Activated CD4-positive, alpha-beta T cell treated with anti-CD3 and anti-CD28 coated beads, Interleukin-2, amount 50 U/mL, for 4 hours (primary cell): ENCODE data around the gene ZEB2.

Source experiments
- DNase-seq, 2 experiments: peaks; one replicate each; pipeline ENCODE4 v3.0.0-alpha.2; 2020

The ZEB2 gene

DNA sequence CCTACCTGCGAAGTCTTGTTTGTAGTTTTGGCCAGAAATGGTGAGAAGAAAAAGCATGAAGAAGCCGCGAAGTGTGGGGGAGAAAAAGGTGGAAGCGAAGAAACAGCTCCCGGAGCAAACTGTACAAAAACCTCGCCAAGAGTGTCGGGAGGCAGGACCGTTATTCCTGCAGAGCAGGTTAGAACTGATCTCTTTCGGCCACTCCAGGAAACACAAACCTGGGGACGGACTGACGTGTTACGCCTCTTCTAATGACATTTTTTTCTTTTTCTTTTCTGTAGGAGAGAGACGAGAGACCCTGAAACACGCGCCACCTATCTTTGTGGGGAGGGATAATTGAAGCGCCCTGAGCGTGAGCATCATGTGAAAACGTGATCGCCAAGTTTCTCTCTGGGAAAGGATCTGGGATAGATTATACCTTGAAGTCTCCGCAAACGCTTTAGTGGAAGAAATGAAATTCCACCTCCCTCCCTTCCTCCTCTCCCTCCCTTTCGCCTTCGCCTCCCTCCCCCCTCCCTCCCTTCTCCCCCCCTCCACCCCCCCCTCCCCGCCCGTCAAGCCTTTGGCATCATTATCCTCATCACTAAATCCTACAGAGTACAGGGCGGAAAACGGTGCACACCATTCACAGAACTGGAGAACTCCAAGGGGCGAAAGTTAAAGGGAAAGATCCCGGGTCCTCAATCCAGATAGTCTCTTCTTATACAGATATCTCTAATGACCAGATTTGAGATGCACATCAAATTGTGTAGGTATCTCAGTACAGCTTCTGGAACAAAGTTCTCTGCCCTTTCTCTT is at the start of gene ZEB2:
Gene ZEB2 (minus strand): TSS at position 186 of the 798 bp plus-strand sequence. CDS start 2,769 bp downstream, outside the sequence.
- no peak for DNase-seq

DNA sequence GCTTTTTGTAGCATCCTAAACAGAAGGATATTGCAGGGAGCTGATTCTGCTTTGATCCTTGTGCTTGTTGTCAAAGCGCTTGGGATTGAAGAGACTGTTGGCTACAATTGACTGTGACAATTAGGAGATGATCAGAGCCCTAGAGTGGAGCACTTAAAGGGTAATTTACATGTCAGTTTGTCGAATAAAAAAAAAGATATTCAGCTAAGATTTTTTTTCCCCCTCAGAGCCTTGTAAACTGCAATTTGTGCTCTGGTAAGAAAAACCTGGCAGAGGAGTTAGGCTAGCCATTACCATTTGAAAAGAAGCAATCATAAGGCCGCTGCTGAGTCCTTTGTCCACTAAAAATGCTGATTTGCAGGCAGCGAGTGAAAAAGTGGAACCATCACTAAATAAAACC is 47.8 kb upstream of the ZEB2 start:
- no peak for DNase-seq

DNA sequence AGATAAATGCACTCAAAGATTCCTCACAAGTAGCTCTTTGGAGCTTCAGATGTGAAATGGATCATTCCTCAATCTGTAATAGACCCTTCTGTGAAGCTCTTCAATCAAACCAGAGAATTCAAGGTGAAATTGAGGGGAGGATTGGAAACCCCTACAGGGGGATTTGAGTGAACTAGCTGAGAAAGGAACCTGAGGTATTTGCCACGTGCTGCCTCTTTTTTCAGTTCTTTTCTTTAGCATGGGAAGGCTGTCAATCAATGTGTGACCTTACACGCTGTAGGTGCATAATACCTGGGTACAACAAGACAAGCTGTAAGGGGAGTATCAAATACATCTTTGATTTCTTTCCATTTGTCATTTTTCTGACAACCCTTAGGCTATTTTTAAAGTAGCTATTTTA is 46.5 kb upstream of the ZEB2 start:
- DNase-seq: no peak

DNA sequence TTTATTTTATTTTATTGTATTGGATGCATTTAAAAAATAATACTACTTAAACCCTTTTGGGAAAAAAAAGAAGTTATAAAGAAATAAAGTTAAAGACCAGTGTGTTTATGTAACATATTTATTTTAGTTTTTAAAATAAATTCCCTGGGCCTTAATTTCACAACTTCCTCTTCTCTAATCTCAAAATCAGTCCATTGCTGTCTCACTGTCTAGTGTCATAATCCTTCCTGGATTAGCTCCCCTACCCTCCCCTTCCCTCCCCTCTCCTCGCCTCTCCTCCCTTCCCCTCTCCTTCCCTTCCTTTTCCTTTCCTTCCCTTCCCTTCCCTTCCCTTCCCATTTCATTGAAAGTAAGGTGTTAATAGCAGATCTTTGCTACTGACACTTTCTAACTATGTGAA is 40.3 kb upstream of the ZEB2 start:
- no peak for DNase-seq

DNA sequence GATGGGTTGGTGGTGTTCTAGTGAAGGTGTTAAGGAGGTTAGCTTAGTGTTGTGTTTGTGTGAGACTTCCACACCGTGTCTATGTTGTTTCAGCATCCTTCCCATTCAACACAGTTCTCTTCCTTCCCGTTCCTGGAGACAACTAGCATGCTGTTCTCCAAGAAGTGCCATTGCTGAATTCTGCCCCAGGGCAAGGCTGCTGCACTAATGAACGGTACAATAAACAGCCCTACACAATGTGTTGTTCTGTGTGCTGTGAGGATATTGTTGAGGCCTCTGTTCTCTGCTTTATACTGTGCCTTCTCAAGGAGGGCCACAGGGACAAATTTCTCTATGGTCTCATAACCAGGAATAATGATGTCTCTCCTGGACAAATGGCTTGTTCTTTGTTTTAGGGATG is 39.8 kb upstream of the ZEB2 start:
- no peak for DNase-seq

DNA sequence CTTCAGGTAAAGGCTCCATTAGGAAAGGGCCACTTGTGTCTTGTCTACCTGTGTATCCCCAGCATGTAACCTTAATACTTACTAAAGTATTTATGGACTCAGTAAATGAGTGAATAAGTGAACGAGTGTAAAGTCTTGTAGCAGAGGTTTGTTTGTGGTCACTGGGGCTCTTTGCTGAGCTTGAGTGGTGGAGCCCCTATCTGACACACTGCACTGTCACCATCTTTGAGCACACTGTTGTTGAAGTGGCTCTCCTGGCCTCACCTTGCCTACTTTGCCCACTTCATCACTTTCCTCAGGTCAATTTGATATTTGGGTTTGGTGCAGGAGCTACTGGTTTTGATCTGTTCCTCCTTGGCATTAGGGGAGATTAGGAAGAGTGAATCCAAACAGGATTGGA is 39.3 kb upstream of the ZEB2 start:
- DNase-seq: no peak

DNA sequence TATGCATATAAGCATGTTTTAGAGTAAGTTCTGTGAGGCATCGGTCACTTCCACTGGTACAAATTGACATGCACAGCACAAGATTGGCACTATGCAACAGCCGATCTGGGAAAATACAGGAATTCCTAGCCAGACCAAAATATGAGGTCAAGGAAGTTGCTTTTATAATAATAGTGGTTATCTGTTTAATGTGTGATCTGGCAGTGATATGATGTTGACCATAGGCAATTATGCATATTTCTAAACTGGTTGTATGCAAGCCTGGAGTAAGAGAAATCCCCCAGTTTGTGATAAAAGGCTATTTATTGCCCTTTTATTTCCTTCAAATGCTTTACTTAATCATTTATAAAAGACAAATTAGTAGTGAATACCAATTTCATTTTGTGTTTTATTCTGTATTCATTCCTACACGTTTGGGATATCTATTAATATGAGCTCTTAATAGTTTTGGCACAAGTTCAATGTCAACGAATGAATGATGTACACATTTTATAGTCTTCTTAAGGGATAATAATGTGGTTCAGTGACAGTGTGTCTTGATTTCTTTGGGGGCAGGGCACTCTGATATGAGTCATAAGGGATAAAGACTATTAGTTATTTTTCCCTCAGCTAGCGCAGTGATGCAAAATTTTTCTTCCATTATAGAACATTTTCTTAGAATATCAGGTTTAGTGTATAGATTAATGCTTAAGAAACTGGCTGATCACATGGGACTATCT is 34.7 kb upstream of the ZEB2 start:
- DNase-seq: no peak

DNA sequence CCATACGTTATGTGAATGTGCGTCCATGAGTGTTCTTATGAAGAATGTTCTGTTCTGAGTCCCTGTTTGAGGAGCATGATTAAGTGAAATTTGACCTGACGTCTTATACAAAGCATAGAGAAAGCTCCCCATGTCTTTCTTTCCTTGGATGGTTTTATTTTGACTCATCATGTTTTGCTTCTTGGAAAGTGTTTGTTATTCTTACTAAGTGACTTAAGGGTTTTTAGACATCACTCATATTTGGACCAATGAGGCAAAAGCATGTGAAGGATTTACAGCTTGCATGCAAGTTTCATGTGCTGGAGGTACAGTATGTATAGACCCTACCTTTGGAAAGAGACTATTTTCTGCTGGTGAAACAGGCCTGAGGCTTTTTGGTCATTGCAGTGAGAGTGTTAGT is 33.5 kb upstream of the ZEB2 start:
- no peak for DNase-seq

DNA sequence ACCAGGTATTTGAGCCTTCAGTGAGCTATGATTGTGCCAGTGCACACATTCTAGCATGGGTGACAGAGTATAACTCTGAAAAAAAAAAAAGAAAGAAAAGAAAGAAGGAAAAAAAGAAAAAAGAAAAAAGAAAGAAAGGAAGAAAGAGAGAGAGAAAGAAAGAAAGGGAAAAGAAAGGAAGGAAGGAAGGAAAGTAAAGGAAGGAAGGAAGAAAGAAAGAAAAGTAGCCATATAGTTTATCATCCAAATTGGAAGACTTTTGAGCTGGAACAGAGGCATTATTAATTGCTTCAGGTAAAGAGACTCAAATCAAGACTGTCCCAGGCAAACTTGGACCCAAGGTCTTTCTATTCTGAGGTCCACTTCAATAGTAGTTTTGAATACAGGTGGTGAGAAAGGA is 32.9 kb upstream of the ZEB2 start:
- no peak for DNase-seq

DNA sequence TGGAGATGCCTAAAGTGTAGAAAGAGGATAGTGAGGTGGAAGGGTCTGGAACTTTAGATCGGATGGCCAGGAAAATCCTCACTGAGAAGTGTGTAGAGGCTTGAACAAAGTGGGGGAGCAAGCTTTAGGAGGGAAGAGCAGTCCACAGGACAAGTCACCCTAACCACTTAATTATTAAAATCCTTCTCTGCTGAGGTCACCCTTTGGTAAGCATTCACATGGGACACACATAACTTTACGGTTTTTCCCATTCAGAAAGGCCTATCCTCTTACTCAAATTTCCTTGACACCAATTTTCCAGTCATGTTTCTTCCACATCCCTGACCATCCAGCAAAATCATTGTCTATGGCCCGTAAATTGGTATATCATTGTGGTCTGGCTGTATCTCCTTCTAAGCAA is 31.0 kb upstream of the ZEB2 start:
- DNase-seq: no peak

DNA sequence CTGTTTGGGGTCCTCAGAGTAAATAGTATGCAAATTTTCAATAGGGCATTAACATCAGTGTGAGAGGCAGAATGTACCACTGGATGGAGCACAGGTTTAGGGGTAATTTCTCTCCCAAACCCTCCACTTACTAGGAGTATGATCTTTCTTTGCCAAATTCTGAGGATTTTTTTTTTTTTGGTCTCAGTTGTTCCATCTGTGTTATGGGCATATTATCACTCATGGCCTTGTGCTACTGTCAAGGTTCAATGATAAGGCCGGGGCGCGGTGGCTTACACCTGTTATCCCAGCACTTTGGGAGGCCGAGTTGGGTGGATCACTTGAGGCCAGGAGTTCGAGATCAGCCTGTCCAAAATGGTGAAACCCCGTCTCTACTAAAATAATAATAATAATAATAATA is 30.2 kb upstream of the ZEB2 start:
- no peak for DNase-seq

DNA sequence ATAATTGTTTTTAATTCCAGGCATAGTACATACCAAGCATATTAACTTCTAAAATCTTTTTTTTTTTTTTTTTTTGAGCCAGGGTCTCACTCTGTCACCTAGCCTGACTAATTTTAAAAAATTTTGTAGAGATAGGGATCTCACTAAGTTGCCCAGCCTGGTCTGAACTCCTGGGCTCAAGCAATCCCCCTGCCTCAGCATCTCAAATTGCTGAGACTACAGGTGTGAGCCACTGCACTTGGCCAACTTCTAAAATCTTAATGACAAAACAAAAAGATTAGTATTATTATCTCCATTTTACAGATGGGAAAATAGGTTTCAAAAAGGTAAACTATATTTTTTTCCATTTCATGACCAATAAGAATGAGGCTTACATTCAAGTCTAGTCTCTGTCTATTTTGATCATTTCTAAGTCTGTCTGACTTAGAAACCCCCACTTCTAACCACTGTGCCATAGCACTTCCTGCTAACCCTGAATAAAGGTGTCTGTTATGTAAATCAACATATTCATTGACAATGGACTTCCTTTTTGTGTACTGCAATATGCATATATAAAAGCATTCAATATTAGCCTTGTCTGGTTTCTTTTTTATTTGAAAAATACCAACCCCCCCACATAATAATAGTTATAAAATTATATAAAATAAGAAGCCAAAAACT is 28.7 kb upstream of the ZEB2 start:
- no peak for DNase-seq

DNA sequence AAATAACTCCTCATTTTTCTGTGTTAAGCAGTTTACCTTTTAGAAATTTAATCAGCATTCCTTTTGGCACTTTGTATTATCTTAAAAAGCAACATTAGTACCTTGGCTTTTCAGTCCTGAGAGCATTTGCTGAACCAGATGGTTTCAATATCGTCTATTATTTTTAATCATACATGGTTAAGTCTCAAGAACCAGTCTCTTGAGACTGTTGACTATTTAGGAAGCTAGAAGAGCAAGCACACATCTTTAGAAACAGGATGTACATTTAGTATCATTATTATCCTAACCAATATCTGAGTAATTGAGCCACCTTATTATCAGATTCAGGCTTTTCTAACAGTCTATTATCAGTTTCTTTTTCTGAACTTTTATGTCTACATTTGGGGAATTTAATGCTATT is 28.2 kb upstream of the ZEB2 start:
- DNase-seq: no peak

DNA sequence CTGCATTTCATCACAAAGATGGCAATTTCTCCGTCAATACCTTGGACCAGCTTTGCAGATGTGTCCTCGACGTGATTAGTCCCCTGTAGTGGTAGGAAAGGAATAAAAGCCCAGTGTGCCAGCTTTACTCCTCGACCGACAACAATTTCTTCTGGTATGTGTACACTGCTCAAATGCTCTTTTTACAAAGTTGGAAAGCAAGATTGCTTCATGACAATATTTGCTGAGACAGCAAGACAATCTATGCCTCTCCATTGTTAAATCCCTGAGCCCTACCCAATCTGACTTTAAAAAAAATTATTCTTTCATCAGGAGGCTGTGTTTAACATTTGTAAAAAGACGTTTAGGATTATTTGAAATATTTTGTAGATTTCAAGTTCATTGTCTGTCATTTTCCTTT is 27.6 kb upstream of the ZEB2 start:
- no peak for DNase-seq

DNA sequence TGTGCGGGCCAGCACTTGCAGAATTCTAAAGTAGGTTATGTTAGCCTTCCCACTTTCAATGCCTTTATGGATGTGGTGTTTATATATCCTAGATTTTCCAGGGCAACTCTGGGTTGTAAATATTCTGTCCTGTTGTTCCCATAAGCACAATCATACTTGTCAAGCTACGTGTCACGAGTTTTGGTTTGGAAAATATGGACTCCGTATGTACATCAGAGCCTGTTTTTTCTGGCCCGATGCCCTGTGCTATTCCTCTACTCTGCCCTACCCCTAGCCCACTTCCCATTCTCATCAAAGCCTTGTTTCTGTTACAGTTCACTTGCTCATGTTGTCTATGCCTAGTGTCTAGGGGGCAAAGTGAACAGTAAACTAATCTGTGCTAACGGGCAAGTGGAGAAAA is 27.0 kb upstream of the ZEB2 start:
- no peak for DNase-seq

DNA sequence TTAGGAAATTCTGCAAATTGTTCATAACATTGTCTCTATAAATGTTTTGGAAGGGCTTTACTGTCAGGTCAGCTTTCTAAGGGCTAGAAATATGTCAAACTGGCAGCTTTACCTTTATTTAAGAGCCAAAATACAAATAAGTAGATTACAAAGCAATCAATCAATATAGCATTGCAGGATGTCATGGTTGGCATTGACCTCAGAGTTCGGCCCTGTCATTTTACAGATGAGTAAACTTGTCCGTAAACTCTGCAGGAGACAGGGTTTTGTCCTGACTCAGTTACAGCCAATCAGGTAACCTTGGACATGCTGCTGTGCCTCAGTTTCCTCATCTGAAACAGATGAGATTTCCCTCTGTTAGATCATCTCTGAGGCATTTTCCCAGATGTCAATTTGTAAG is 25.9 kb upstream of the ZEB2 start:
- DNase-seq: no peak

DNA sequence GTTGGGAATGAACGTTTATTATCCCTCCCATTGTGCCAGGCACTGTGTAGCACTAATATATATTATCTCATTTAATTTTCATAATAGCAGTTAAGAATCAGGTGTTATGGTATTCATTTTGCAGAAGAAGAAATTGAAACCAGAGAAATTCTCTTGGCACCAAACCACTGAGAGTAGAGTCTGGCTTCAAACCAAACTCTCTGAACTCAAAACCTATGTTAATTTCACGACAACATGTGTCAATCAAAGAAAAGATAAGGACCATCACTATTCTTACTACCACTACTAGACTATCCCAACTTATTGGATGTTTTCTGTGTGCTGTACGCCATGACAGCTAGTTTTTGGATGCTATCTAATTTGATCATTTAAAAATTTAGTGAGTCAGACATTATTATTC is 24.1 kb upstream of the ZEB2 start:
- no peak for DNase-seq

DNA sequence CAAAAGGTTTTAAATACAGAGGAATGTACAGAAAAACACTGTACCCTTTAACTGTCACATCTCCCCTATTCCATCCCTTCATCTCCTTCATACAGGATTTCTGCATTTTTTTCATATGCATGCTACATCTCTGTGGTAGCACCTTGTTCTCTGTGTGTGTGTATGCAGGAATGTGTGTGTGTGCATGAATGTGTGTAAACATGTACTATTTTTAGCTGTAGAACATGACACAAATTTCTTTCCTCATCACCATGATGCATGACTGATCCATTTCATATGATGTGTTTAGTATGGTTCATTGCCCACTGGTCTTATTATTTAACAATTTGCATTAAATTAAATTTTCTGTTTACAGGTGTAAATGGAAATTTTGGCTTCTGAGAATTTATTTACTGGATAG is 21.5 kb upstream of the ZEB2 start:
- no peak for DNase-seq

DNA sequence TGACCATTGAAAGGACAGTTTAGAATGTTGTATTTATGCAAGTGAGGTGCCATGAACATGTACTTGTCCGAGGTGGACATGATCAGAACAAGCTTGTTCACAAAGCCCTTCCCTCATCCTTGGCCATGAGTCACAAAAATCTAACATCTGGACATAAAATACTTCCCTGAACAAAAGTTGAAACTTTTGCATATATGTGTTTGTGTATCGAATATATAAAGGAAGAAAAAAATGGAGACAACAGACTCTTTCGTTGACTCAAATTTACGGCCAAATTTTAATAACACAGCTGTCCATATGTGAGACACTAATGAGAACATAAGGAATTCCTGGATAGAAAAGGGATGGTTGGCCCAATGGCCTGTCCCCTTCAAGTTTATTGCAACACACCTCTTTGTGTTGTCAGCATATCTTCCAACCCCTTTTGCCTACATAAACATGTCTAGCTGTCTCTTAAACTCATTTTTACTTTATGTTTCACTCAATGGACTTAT is 19.4 kb upstream of the ZEB2 start:
- no peak for DNase-seq

DNA sequence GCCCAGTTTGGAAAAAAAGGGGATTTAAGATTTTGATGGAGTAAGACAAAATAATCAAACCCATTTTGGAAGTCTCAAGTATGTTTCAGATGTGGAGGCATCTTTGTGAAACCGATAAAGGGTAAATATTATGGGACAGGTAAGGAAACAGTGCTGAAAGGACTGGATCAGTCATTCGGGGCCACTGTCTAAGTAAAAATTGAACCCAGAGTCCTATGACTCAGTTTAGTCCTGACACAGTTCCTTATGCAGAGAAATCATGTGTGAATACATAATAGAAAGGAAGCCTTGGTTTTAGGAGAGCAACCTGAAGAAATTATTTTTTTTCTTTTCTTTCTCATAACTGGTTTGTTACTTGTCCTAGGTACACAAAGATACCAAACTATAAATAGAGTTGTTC is 15.4 kb upstream of the ZEB2 start:
- DNase-seq: no peak

DNA sequence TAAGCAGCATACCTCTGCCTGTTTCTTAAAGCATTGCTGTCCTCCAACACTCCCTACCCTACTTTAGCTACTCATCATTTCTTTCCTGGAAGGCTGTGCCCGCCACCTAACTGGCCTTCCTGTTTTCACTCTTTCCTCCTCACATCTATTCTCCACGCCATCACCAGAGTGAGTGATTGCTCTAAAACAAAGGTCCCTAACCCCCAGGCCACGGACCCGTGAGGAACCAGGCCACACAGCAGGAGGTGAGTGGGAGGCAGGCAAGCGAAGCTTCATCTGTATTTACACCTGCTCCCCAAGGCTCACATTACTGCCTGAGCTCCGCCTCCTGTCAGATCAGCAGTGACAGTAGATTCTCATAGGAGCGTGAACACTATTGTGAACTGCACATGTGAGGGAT is 13.3 kb upstream of the ZEB2 start:
- no peak for DNase-seq

DNA sequence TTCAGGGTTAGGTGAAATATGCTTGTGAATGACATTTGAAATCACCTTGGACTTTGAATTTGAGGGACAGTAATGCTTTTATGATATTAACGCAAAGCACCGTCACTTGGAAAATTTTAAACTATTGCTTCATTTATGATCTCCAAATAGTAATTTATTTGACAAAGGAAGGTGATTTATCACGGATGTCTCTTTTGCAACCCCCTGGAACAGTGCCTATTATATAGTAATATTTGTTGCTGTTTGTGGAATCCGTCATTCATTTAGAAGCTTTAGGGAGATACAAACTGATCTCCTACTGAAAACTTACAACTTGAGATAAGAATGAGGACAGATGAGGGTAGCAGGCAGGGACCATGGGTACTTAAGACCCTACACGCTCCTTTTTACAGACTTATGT is 10.7 kb upstream of the ZEB2 start:
- DNase-seq: no peak

DNA sequence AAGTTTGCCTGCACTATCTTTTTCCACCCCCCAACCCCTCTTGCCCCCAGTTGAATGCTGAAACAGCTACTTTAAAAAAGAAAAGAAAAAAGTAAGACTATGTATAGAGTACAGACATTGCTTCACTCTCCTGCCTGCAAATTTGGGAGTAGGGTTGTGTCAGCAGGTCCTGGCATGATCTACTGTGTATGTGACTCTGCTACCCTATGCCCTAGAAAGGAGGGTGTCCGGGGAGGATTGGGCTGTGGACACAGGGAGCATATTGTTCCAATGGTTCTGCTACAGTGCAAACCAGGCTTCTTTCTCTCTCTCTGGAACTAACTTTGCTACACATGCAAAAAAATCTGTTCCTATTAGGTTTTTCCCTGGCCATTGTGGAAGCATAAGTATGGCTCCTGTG is 9.9 kb upstream of the ZEB2 start:
- DNase-seq: no peak

DNA sequence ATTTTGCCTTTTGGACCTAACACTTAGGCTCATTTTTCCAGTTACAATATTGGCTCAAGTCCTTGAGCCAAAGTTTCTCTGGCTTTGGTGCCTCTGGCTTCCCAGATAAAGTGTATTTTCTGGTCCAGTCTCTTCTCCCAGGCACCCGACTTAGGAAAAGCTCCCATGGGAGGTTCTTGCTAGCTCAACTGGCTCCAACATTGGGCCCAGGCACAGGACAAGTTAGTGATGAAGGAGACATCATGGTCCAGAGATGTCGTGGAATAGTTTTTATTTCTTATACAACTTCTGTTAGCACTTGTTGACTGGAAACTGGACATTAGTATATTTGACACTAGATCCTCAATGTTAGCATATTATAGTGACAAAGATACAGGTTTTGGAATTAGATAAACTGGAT is 8.2 kb upstream of the ZEB2 start:
- DNase-seq: no peak
